NCI-H526 (cell line): Measurements from ENCODE around the gene GAB1.

Source experiments
- DNase-seq, 2 experiments: peaks; one replicate each; lab custom pipeline; 2025; lab: John Stamatoyannopoulos, UW

Gene GAB1

DNA sequence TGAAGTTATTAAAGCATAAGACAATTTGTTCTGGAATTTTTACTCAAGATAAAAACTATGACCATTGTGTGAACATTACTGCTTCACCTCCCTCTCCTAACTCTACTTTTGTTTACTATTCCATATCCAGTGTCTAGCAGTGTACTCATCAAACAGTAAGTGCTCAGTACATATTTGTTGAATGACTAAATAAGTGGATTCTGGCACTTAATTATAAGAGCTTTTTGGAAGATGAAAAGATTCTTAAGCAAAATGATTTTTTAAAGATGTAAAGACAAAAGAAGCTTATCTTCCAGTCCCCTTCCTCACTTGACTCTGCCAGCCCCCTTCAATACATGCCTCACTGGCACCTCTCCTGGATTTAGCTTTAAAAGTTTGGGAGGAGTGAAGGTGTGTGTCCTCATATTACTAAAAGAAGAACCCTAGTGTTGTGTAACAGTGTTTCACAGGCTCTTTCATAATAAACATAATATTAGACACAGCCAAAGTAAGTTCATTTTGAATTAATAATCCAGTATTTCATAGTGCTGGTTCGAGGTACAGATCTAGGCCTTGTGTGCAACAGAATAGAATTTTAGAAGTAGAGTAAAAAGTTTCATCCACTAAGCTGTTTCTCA is 53.0 kb downstream of the GAB1 start:
- DNase-seq: no peak

DNA sequence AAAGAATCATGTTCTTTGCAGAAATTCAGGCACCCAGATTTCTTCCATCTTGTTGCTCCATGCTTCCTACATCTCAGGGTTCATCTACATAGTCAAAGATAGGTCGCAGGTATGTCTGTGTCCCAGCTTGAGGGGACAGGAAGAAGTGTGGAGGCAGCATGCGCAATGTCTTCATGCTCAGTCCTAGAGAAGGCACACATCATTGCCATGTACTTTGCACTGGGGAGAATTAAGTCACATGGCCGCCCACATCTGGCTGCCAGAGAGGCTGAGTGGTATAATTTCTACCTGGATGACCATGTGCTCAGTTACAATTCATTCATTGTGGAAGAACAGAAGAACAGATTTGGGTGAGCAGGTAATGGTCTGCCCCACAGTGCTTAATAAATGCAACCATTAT is 54.1 kb downstream of the GAB1 start:
- DNase-seq: no peak

DNA sequence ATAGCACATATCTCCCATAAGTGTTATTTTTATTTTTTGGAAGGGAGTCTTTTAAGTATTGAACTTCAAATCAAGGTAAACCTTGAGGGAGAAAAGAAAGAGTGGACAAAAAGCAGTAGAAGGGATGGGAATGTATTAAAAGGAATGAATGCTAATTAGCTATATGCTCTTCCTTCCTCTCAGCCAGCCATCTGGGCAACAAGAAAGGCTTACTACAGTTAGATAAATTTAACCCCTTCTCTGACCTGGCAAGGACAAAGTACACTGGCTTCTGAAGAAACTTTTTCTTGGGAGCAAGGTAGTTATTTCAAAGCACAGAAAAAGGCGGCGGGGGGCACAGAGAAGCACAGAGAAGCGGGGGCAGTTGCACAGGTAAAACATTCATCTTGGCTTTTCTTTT is 54.6 kb downstream of the GAB1 start:
- DNase-seq: no peak

DNA sequence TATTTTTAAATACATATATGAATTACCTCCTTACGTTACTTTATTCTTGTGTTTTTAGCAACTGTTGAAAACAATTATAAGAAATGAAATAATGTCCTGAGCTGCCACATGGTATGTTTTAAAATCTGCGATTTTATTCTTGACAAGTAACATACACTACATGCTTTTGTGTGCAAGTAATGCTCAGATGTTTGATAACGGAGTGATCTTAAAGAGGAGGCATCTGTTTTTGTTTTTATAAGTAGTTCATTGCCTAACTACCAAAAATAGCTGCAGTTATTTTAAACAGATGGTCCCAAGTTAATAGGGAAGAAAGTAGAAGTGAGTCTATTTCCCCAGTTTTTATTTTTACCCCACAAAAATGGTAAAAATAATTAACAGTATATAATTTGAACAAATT is 55.2 kb downstream of the GAB1 start:
- DNase-seq: no peak

DNA sequence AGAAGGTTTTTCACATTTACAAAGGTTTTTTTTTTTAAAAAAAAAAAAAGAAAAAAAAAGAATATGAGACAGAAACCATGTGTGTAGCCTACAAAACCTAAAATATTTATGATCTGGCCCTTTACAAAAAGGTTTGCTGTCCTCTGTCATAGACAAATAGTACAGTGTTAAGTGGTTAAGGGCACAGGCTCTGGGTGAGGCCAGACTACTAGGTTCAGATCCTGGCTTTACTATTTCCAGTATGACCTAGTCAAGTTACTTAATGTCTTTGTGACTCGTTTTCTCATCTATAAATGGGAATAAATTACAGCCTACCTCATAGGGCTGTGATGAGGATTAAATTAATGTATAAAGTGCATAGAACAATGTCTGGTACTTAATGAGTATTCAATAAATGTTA is 56.5 kb downstream of the GAB1 start:
- no peak for DNase-seq

DNA sequence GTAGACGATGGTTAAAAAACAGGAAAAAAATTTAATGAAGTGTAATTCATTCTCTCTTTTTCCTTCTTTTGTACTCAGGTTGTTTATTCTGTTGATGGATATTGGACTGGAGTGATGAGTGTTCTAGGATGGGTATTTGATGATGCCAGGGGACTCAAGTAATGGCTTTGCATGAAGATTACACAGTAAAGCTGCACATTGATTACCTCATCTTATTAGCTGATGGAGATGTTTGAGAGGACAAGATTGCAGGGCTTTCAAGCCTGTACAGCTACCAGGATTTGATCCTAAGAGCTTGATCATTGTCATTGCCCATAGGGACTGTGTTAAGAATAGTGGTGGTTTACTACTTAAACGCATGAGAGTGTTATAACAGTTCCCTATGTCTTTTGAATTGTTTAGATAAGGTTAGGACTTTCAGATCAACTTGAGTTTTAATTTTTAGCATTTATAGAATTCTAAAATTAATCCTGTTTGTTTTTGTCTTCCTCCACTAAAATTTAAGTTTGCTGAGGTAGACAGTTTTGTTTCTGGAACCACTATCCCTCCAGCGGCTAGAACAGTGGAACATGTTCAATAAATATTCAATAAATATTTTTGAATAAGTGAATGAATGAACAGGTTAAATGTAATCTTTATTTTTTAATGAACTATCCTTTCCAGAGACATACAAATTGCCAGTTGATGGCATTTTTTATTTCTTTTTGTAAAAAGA is 58.2 kb downstream of the GAB1 start:
- DNase-seq: no peak

DNA sequence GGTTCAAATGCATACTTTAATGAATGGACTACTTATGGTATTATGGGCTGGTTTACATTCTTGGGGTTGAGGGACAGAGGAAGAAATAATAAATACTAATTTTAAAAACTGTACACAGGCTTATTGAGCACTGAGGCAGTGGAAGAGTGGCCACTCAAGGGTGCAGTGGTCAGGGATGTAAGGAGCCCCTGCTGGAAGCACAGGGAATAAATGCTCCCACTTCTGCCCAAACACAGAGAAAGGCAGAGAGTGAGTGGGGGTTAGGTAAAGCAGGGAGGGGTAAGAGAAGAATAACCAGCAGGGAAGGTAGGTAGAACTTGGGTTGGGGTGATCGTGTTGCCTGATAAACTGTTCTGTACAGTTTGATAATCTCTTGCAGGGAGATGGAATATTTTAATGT is 60.0 kb downstream of the GAB1 start:
- no peak for DNase-seq

DNA sequence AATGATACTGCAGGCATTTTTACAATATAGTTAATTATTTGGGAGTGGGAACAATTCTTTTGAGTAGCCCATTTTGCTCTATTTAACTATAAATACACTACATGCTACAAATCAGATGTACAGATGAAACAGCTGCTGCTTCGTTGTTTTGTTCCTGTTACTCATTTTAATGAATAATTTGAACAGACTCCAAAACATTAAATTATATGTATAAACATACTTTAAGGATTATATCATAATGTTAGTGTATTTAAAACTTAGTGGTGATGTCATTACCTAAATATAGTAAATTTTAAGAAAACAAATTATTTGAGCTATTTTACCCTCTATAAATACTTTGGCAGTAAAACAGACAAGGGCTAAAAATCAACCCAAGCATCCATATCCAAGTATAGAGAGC is 60.7 kb downstream of the GAB1 start:
- DNase-seq: no peak

- no peak for DNase-seq
Observed at GRCh38 chr4:143397887-143398286, 61.2 kb downstream of the GAB1 start.

DNA sequence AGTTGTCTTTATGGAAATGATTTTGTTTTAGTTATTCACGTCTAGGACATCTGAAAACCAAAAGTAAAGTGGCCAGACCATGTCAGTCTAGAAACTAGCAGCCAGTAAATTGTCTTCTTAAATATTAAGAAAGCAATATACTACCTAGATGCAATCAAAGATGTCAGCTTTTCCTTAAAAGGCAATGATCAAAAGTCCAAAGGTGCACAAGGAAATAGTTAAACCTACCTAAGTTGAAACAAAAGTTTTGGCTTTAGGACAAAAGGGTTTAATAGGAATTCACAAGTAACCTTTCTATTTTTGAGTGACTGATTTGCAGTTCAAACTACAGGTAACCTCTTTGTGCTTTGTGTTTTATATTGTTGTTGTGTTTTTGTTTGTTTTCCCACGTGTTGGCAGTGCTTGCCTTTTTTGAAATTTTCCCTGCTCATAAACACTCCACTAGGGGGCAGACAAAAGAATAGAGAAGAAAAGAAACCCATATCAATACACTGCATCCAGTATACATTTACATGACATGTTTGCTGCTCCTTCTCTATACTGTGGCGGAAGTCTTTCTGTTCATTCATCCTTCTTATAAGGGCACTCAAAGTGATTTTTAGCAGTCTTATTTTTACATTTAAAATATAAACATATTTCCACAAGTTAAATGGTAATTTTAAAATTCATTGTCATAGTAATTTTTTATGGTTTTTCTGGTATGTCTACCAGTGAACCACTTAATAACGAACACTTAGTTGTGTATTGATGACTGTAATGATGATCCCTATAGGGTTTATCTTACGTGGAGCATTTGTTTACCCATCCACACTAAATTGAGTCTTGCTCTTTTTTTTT is 62.7 kb downstream of the GAB1 start:
- DNase-seq: peak; percentile 36 to 60

- DNase-seq: no peak
Observed at GRCh38 chr4:143400082-143400481, 63.4 kb downstream of the GAB1 start.

DNA sequence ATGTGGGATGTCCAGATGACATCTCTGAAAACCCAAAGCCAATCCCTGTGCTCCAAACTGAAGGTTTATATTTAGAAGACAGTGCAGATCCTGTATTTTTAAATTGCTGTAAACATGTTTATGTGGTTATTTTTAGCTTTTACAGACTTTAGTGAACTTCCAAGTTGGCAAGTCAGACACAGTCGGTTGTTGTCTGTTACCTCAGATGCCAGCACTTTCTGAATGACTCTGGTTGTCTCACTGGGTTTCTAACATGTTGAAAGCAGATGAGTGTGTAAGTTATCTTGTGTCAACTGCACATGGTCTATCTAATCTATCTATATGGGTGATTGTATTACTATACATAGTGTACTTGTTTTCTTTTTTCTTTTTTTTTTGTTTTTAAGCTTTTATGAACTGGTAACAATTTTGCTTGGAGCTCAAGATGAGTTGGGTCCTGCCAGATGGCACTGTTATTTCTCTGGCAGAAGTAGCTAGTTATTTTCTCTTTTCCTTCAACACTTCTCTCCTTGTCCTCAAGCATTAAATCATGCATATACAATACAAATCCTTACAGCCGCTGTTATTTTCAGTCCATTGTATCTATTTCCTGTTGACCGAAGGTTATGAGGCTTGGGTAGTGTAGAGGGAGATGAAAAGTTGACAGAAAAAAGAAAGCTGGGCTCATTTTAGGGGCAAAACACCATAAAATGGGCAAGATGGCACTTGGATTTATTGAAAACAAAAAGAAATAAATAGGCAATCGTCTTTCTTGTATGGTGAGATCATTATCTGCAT is 66.3 kb downstream of the GAB1 start:
- DNase-seq: no peak

- no peak for DNase-seq
Observed at GRCh38 chr4:143403553-143403820, 66.8 kb downstream of the GAB1 start.

GRCh38 chr4:143404555-143404954 is 67.9 kb downstream of the GAB1 start:
- no peak for DNase-seq

DNA sequence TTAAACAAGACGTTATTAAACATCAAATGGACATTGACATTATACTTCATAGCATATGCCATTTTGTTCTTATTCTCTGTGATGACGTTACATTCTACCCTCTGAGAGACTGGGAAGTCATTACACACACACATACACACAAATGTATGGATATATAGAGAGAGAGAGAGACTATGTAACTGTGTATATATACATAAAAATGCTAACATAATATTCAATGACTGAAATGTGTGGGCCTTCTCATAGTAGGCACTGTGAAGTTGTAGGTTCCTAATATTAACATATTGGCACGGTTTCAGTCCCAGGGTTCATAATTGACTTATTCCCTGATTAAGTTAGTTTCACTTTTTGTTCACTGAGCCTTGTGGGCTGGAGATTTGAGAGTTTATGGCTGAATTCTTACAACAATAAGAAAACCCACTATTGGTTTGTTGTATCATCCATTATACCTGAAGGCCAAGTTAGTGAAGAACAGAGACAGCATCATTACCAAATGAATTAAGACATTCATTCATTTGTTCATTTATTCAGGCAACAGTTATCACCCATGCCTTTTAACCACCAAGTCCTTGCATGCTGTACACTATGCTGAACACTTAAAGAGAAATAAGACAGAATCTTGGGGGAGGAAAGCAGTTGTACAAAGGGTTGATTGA is 68.5 kb downstream of the GAB1 start:
- DNase-seq: no peak

GRCh38 chr4:143406523-143406922 is 69.8 kb downstream of the GAB1 start:
- DNase-seq: no peak

GRCh38 chr4:143407474-143407873 is 70.8 kb downstream of the GAB1 start:
- no peak for DNase-seq

DNA sequence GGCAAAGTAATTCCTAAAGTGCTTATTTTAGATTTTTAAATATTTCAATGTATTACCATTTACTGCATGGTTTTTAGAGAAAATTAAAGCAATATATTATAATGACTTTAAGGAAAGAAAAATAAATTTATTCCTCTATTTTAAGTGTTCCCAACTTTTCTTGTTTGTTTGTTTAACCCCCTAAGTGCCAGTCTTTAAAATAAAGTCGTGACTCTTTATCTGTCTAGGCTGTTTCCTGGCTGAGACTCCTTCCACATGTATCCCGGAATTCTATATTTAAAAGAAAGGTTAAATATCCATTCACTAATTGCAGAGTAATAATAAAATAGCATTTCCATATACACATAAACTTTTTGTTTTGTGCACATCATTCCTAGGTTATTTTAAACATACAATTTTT is 71.2 kb downstream of the GAB1 start:
- no peak for DNase-seq

GRCh38 chr4:143410015-143410414 is 73.3 kb downstream of the GAB1 start:
- no peak for DNase-seq

- DNase-seq: no peak
Observed at GRCh38 chr4:143411527-143412419, 75.1 kb downstream of the GAB1 start.

DNA sequence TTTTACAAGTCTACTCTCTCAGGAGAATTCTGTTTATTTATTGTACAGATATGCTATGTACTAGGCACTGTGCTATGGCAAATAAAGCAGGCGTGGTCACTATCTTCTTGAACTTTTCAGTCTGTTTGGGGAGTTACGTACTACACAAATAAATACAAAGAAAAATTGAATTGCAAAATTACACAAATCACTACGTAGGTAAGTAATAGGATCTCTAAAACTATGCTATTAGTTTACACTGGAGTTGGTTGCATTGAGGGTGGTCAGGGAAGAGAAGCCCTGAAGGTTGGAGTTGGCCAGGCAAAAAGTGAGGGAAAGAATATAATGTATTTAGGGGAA is 75.7 kb downstream of the GAB1 start:
- DNase-seq: no peak
